ENCODE results near the gene P2RY8.
"Not testable (repeated sequence)": the region's sequence is repeated elsewhere in the genome, so short reads cannot be mapped to it uniquely, and the experiment has no call there.

P2RY8 gene

DNA sequence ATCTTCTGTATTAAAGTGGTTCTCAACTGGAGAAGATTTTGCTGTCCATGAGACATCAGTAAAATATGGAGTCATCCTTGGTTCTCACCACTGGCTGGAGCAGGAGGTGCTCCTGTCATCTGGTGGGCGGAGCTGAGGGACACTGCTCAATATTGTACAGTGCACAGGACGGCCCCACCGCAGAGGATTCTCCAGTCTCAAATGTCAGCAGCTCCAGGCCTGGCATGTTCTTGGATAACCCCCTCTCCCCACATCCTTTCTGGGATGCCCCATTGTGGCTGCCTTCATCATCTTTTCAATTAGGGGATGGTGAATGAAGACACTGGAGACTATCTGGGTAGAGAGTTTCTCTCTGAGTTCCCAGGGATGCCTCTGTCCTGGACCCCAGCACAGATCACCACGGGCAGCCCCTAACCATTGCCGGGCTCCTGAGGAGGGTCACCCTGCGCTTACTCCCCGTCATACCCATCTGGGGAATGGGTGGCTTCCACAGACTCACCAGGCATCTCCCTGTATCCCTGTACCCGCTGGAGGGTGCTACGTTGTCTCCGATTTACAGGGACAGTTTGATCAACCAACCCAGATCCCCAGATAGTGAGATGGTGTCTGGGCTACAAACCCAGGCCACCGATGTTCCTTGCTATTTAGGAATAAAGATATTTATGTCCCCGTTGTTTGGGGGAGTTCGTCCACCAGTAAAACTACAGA is 21.9 kb upstream of the P2RY8 start:
- H3K27me3 ChIP-seq (replicated peaks): no peaks in the 10 kb centered on the region
- DNase-seq: no peak
- H3K27ac ChIP-seq: no peak overlapping the region
- TF ChIP-seq, protein P1, sequence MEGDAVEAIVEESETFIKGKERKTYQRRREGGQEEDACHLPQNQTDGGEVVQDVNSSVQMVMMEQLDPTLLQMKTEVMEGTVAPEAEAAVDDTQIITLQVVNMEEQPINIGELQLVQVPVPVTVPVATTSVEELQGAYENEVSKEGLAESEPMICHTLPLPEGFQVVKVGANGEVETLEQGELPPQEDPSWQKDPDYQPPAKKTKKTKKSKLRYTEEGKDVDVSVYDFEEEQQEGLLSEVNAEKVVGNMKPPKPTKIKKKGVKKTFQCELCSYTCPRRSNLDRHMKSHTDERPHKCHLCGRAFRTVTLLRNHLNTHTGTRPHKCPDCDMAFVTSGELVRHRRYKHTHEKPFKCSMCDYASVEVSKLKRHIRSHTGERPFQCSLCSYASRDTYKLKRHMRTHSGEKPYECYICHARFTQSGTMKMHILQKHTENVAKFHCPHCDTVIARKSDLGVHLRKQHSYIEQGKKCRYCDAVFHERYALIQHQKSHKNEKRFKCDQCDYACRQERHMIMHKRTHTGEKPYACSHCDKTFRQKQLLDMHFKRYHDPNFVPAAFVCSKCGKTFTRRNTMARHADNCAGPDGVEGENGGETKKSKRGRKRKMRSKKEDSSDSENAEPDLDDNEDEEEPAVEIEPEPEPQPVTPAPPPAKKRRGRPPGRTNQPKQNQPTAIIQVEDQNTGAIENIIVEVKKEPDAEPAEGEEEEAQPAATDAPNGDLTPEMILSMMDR (IDR thresholded peaks at IDR 0.05; ENCODE audit: low read depth, low read length, missing control alignments): no peak
- no peak overlapping the region for H3K4me3 ChIP-seq (ENCODE audit: low read depth, low read length)
- in situ Hi-C loops (cut with HindIII; ENCODE audit: low pct_ligation_motif_present, low sequenced_read_pairs): no loop called here
- H3K36me3 ChIP-seq (replicated peaks): no peaks in the 10 kb centered on the region

- H3K27ac ChIP-seq; DNase-seq; H3K4me3 ChIP-seq (ENCODE audit: low read depth, low read length); in situ Hi-C loops (cut with HindIII; ENCODE audit: low pct_ligation_motif_present, low sequenced_read_pairs); H3K36me3 ChIP-seq (replicated peaks); H3K27me3 ChIP-seq (replicated peaks): not testable (repeated sequence)
These were observed 20.5 kb upstream of the P2RY8 start for GRCh38 chrX:1557442-1557841.

DNA sequence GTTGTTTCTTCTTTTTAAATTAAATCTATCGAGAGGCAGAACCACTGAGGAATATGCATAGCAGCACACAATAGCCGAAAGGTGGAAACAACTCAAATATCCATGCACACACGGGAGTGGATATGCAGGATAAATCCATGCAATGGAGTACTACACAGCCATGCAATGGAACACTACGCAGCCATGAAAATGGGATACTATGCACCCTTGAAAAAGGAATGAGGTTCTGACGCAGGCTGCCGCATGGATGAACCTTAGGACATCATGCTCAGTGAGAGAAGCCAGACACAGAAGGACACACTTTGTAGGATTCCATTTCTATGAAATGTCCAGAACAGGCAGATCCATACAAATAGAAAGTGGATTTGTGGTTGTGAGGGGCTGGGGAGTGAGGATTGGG is 18.4 kb upstream of the P2RY8 start:
- DNase-seq: no peak
- TF ChIP-seq, protein P1 (IDR thresholded peaks at IDR 0.05; ENCODE audit: low read depth, low read length, missing control alignments): no peak
- no peak overlapping the region for H3K27ac ChIP-seq
- in situ Hi-C loops (cut with HindIII; ENCODE audit: low pct_ligation_motif_present, low sequenced_read_pairs): no loop called here
- no peaks in the 10 kb centered on the region for H3K27me3 ChIP-seq (replicated peaks)
- H3K4me3 ChIP-seq (ENCODE audit: low read depth, low read length): no peak overlapping the region
- no peaks in the 10 kb centered on the region for H3K36me3 ChIP-seq (replicated peaks)

DNA sequence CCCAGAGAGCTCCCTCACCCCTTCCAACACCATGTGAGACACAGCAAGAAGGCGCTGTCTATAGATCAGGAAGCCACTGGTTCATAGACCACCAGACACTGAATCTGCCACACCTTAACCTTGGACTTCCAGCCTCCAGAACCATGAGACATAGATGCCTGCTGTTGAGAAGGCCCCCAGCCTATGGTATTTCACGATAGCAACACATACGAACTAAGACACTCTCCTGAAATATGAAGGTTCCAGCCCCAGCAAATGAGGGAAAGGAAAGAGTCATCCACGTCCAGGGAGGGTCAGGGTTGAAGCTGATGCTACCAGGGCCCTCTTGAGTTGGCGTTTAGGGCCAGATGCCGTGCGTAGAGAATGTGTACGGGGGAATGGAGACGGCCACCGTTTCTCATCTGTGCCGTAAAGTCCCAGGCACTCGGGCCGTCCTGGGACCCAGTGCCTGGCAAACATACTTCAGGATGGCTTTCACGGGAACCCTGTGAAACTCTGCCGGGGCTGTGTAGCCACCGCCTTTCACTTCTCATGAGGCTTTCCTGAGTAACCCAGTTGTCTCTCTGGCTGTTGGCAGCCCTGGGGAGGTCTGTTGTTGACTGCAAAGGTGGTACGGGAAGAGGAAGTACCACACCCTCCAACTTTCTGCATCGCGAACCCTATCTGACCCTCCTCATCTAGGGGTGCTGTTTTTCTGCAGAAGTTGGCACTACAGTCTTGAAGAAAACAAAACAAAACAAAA is 17.7 kb upstream of the P2RY8 start:
- in situ Hi-C loops (cut with HindIII; ENCODE audit: low pct_ligation_motif_present, low sequenced_read_pairs): no loop called here
- H3K36me3 ChIP-seq (replicated peaks): no peaks in the 10 kb centered on the region
- no peak overlapping the region for H3K27ac ChIP-seq
- no peak overlapping the region for H3K4me3 ChIP-seq (ENCODE audit: low read depth, low read length)
- H3K27me3 ChIP-seq (replicated peaks): no peaks in the 10 kb centered on the region
- DNase-seq: no peak
- TF ChIP-seq, protein P1 (IDR thresholded peaks at IDR 0.05; ENCODE audit: low read depth, low read length, missing control alignments): no peak

GRCh38 chrX:1551959-1552546 is 15.1 kb upstream of the P2RY8 start:
- no peak for DNase-seq
- no peaks in the 10 kb centered on the region for H3K27me3 ChIP-seq (replicated peaks)
- H3K36me3 ChIP-seq (replicated peaks): no peaks in the 10 kb centered on the region
- no peak overlapping the region for H3K4me3 ChIP-seq (ENCODE audit: low read depth, low read length)
- in situ Hi-C loops (cut with HindIII; ENCODE audit: low pct_ligation_motif_present, low sequenced_read_pairs): no loop called here
- H3K27ac ChIP-seq: no peak overlapping the region
- TF ChIP-seq, protein P1 (IDR thresholded peaks at IDR 0.05; ENCODE audit: low read depth, low read length, missing control alignments): no peak

- H3K4me3 ChIP-seq (ENCODE audit: low read depth, low read length): no peak overlapping the region
- in situ Hi-C loops (cut with HindIII; ENCODE audit: low pct_ligation_motif_present, low sequenced_read_pairs): no loop called here
- no peak overlapping the region for H3K27ac ChIP-seq
- TF ChIP-seq, protein P1 (IDR thresholded peaks at IDR 0.05; ENCODE audit: low read depth, low read length, missing control alignments): no peak
- H3K27me3 ChIP-seq (replicated peaks): no peaks in the 10 kb centered on the region
- no peak for DNase-seq
- no peaks in the 10 kb centered on the region for H3K36me3 ChIP-seq (replicated peaks)
These were observed 9.8 kb upstream of the P2RY8 start for GRCh38 chrX:1546691-1547251.
